Karpas-422 (cell line): ENCODE data around the gene FGFBP2. TPM values are rescaled to one million over a fixed set of nuclear protein-coding genes. Genes with fewer than 3 reads are reported as not detected.
A peak's percentile ranks its signal among the peaks of the same experiment; 100 is the strongest.

Source experiments
- DNase-seq: peaks from one replicate; pipeline ENCODE4 v3.0.0-alpha.2; 2015
- H2AFZ ChIP-seq: fragments of 200-600 bp; sonication (generic); 2 replicates; pipeline ENCODE4 v1.6.1; 2014; ENCODE audit warnings: antibody characterized with exemption, low read length, mixed read lengths
- H3K27ac ChIP-seq: fragments of 200-600 bp; sonication (generic); 2 replicates; pipeline ENCODE4 v1.5.1; 2014; ENCODE audit warnings: mild to moderate bottlenecking, low read length, moderate library complexity
- H3K27me3 ChIP-seq: fragments of 200-600 bp; sonication (generic); 2 replicates; pipeline ENCODE4 v1.6.1; 2014; ENCODE audit warnings: low read length, mixed read lengths
- H3K36me3 ChIP-seq: fragments of 200-600 bp; sonication (generic); 2 replicates; pipeline ENCODE4 v1.6.1; 2014; ENCODE audit warnings: low read length, mixed read lengths; ENCODE audit not compliant: insufficient read depth
- H3K4me1 ChIP-seq: fragments of 200-600 bp; sonication (generic); 2 replicates; pipeline ENCODE4 v1.6.1; 2014; ENCODE audit warnings: mild to moderate bottlenecking, low read length, mixed read lengths
- H3K4me2 ChIP-seq: fragments of 200-600 bp; sonication (generic); 2 replicates; pipeline ENCODE4 v1.6.1; 2014; ENCODE audit warnings: low read length, low read depth, mild to moderate bottlenecking; ENCODE audit not compliant: poor library complexity, severe bottlenecking
- H3K4me3 ChIP-seq: fragments of 200-600 bp; sonication (generic); 2 replicates; pipeline ENCODE4 v1.5.1; 2014; ENCODE audit warnings: mild to moderate bottlenecking, antibody characterized with exemption, low read length, mixed read lengths
- H3K79me2 ChIP-seq: fragments of 200-600 bp; sonication (generic); 2 replicates; pipeline ENCODE4 v1.6.1; 2014; ENCODE audit warnings: mild to moderate bottlenecking, low read length, mixed read lengths
- H3K9ac ChIP-seq: fragments of 200-600 bp; sonication (generic); 2 replicates; pipeline ENCODE4 v1.6.0; 2014; ENCODE audit warnings: low read length
- H3K9me2 ChIP-seq: fragments of 200-600 bp; sonication (generic), shearing (Covaris generic); replicated peaks from 2 replicates; pipeline ENCODE4 v1.6.0; 2014; ENCODE audit warnings: mild to moderate bottlenecking, low read length, moderate library complexity; ENCODE audit not compliant: insufficient read depth
- H3K9me3 ChIP-seq: fragments of 300-700, 200-600 bp; sonication (generic); 2 replicates; pipeline ENCODE4 v1.6.1; 2014; ENCODE audit warnings: low read length, mixed read lengths
- H4K20me1 ChIP-seq: fragments of 200-600 bp; sonication (generic); 2 replicates; pipeline ENCODE4 v1.6.1; 2014; ENCODE audit warnings: mild to moderate bottlenecking, antibody characterized with exemption, low read length, low read depth; ENCODE audit not compliant: insufficient read depth
- total RNA-seq: library from RNA; depleted of rRNA; stranded (reverse); fragments of >200 nt; shearing (Covaris generic); gene quantifications from 2 replicates; pipeline ENCODE4 v1.2.3, GENCODE V29; 2014; ENCODE audit warnings: low replicate concordance; rRNA removed

The FGFBP2 gene, protein sequence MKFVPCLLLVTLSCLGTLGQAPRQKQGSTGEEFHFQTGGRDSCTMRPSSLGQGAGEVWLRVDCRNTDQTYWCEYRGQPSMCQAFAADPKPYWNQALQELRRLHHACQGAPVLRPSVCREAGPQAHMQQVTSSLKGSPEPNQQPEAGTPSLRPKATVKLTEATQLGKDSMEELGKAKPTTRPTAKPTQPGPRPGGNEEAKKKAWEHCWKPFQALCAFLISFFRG
- not detected in 2 replicates for total RNA-seq

DNA sequence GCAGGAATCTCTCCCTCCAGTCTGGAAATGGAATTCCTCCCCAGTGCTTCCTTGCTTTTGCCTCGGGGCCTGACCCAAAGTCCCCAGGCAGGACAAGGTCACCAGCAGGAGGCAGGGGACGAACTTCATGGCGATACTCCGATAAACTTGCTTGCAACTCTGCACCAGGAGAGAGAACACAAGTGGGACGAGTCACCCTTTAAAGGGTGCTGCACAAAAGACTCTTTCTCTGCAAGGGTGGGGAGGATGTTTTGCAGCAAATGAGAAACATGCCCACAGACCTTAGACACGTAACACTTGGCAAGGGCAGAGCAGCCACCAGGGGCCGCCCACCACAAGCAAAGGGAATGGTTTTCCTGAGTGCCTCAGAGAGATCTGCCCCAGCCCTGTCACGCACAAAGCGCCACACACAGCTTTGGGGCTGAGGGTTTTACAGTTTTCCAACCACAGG lies at the start of gene FGFBP2:
Gene FGFBP2, minus strand, starts transcription at position 175 of the 451 bp plus-strand sequence. Its CDS starts 46 bp downstream, at position 129.
- no peaks in the 10 kb centered on the region for H3K9me2 ChIP-seq
- H3K79me2 ChIP-seq = no peaks in the 10 kb centered on the region
- no peaks in the 10 kb centered on the region for H3K27me3 ChIP-seq
- H2AFZ ChIP-seq = no peak within 1 kb of the TSS
- peak; percentile 76 for DNase-seq
- no peak within 1 kb of the TSS for H3K4me2 ChIP-seq
- H3K27ac ChIP-seq = no peak within 1 kb of the TSS
- H3K36me3 ChIP-seq = no peaks in the 10 kb centered on the region
- H3K4me3 ChIP-seq = no peak within 1 kb of the TSS
- H3K9ac ChIP-seq = no peak within 1 kb of the TSS
- H4K20me1 ChIP-seq = no peaks in the 10 kb centered on the region
- no peaks in the 10 kb centered on the region for H3K4me1 ChIP-seq
- H3K9me3 ChIP-seq = no peaks in the 10 kb centered on the region

DNA sequence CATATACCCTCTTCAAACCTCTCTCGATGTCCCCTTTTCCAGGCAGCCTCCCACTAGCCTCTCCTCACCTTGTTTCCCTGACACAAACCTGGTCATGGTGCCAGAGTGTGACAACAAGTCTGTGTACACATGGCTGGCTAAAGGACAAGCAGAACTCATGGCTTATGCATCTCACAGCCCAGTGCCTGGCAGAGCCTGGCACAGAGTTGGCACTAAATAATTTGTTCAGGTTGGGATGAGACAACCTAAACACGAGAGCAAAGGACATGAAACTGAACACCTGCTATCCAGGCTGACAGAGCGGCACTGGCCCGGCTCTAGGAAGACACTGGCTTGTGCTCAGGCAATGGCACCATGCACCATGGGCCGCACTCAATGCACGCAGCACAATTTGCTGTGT lies 48.2 kb upstream of the FGFBP2 start:
- Histone ChIP-seq H3K27ac (no peak overlapping the region), H3K79me2 (no peaks in the 10 kb centered on the region), H3K4me2 (no peak overlapping the region)

DNA sequence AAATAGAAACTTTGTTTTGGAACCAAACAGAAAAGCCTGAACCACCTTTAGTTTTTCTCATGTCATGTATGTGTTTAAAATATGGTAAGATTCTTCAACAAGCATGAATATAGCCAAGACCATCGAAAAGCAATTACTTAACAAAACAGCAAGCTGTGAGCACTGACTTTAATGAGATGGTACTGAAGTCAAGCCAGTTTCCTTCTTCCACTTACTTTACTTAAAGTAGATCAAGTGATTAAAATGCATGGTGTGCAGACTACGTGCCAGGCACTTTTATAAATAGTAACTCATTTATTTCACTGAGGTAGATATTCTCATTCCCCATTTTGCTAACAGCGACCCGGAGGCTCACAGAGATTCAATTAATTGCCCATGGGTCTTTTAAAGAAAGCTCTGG lies 46.2 kb upstream of the FGFBP2 start:
- no peak overlapping the region for H3K27ac ChIP-seq
- H3K79me2 ChIP-seq = no peaks in the 10 kb centered on the region
- H3K36me3 ChIP-seq = no peaks in the 10 kb centered on the region
- no peaks in the 10 kb centered on the region for H3K4me1 ChIP-seq
- no peak overlapping the region for H3K4me3 ChIP-seq
- no peak overlapping the region for H3K4me2 ChIP-seq
- H3K27me3 ChIP-seq = no peaks in the 10 kb centered on the region
- no peak overlapping the region for H3K9ac ChIP-seq
- DNase-seq = no peak
- H3K9me3 ChIP-seq = no peaks in the 10 kb centered on the region
- no peaks in the 10 kb centered on the region for H4K20me1 ChIP-seq
- H3K9me2 ChIP-seq = no peaks in the 10 kb centered on the region
- no peak overlapping the region for H2AFZ ChIP-seq

More for the DNA sequence above, 48.2 kb upstream of the FGFBP2 start:
- no peaks in the 10 kb centered on the region for H3K4me1 ChIP-seq
- no peaks in the 10 kb centered on the region for H3K9me2 ChIP-seq
- H4K20me1 ChIP-seq = no peaks in the 10 kb centered on the region
- no peaks in the 10 kb centered on the region for H3K36me3 ChIP-seq
- no peaks in the 10 kb centered on the region for H3K9me3 ChIP-seq
- no peak overlapping the region for H3K9ac ChIP-seq
- H3K4me3 ChIP-seq = no peak overlapping the region
- no peak for DNase-seq
- H2AFZ ChIP-seq = no peak overlapping the region
- H3K27me3 ChIP-seq = no peaks in the 10 kb centered on the region

DNA sequence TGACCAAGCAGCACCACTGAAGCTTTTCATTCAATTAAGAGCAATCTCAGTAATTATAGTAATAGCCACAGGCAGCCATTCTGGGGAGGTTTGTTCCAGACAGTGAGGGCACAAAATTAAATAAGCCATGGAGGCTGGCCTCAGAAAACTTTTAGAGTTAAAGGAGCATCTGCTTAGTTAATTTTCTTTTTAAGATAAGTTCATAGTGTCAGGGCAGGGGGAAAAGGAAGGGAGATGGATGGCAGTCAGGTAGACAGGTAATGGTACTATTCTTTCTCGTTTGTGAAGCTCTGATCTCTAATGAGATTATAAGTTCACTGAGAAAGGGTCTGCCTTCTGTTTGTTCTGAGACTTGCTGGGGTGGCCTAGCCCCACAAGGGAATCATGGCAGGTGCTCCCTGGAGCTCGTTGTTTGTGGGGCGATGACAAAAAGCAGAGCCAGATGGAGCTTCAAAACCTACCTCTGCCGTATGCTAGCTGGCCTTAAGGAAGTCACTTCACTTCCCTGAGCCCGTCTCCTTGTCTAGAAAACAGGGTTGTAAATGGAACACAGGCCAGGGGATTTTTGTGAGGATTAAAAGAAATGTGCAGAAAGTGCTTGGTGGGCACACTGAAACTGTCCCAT lies 44.6 kb upstream of the FGFBP2 start:
- Histone ChIP-seq H3K79me2 (no peaks in the 10 kb centered on the region), H3K36me3 (no peaks in the 10 kb centered on the region), H3K9me2 (no peaks in the 10 kb centered on the region), H3K4me3 (no peak overlapping the region), H2AFZ (no peak overlapping the region), H3K27ac (no peak overlapping the region), H4K20me1 (no peaks in the 10 kb centered on the region), H3K9me3 (no peaks in the 10 kb centered on the region), H3K4me2 (no peak overlapping the region), H3K9ac (no peak overlapping the region), H3K4me1 (no peaks in the 10 kb centered on the region), H3K27me3 (no peaks in the 10 kb centered on the region)
- no peak for DNase-seq

DNA sequence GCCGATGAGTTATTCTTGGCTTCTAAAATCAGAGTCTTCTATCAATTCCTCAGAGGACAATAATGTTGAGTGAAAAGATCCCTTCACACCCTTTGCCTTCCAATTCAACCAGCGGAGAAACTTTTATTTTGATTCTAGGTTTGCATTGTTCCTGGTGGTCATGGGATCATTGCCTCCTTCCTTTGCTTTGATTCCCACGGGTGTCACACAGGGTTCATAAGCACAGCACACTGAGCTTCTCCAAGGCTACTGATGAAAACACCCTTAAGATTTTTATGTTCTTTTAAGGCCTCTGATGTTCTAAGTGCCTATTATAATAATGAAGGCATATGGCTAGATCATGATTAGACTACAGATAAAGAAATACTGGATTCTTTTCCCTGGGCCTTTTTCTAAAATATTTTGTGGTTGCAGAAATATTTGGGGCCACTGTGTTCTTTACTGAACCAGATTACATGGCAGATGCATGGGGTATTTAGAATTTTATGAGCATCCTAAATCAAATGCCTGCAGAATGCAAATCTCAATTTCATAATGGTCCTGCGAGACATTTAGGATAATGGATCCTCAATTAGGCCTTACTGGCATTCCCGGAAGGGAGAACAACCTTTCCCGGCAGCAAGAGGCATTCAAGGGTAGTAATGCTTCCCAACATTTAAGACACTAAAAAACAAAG lies 43.9 kb upstream of the FGFBP2 start:
- H3K36me3 ChIP-seq = no peaks in the 10 kb centered on the region
- no peaks in the 10 kb centered on the region for H3K27me3 ChIP-seq
- no peak overlapping the region for H3K27ac ChIP-seq
- H3K9me3 ChIP-seq = no peaks in the 10 kb centered on the region
- H3K9me2 ChIP-seq = no peaks in the 10 kb centered on the region
- no peak overlapping the region for H3K4me3 ChIP-seq
- H3K9ac ChIP-seq = no peak overlapping the region
- no peak overlapping the region for H2AFZ ChIP-seq
- no peaks in the 10 kb centered on the region for H3K4me1 ChIP-seq
- no peak overlapping the region for H3K4me2 ChIP-seq
- no peak for DNase-seq
- H4K20me1 ChIP-seq = no peaks in the 10 kb centered on the region
- no peaks in the 10 kb centered on the region for H3K79me2 ChIP-seq

DNA sequence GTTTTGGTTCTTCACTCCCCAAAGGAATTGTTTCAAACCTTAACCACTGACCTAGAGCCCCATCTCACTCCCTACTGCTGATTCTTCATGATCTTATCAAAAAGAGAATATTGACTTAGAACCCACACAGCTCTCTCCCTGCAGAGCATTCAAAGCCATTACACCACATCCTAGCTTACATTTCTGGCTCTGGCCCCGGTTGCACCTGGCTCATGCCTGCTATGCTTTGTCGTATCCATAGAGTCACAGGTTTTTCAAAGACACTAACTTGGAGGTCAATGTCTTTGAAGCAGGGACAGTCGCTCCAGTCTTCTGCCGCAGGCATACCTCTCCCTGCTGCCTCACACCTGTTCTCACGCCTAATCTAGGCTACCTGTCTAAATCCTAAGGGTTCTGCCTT lies 42.7 kb upstream of the FGFBP2 start:
- Histone ChIP-seq H2AFZ (no peak overlapping the region), H3K27ac (no peak overlapping the region), H3K79me2 (no peaks in the 10 kb centered on the region), H3K27me3 (no peaks in the 10 kb centered on the region), H3K4me3 (no peak overlapping the region), H3K4me2 (no peak overlapping the region), H3K9me3 (no peaks in the 10 kb centered on the region), H3K9ac (no peak overlapping the region), H3K4me1 (no peaks in the 10 kb centered on the region), H3K9me2 (no peaks in the 10 kb centered on the region), H4K20me1 (no peaks in the 10 kb centered on the region), H3K36me3 (no peaks in the 10 kb centered on the region)
- DNase-seq = no peak

DNA sequence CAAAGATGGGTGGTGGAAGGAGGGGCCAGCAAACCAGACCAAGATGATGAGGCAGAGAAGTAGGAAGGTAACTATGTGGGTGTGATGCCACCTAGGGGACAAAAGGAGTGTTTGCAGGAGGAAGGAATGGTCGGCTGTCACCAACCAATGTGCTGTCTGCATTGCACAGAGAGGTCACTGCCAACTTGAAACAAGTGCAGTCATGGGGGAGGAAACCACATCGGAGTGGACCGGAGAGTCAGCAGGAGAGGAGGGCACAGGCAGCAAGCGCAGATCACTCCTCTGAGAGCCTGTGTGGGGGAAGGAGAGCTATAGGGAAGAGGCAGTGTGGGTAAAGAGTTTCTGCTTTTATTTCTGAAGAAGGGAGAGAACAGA lies 38.5 kb upstream of the FGFBP2 start:
- no peaks in the 10 kb centered on the region for H3K4me1 ChIP-seq
- H3K4me3 ChIP-seq = no peak overlapping the region
- H3K27ac ChIP-seq = no peak overlapping the region
- DNase-seq = peak; percentile 84
- no peaks in the 10 kb centered on the region for H3K27me3 ChIP-seq
- H3K9ac ChIP-seq = no peak overlapping the region
- no peak overlapping the region for H3K4me2 ChIP-seq
- H3K79me2 ChIP-seq = no peaks in the 10 kb centered on the region
- H3K9me2 ChIP-seq = no peaks in the 10 kb centered on the region
- H3K9me3 ChIP-seq = no peaks in the 10 kb centered on the region
- H2AFZ ChIP-seq = no peak overlapping the region
- no peaks in the 10 kb centered on the region for H3K36me3 ChIP-seq
- H4K20me1 ChIP-seq = no peaks in the 10 kb centered on the region

DNA sequence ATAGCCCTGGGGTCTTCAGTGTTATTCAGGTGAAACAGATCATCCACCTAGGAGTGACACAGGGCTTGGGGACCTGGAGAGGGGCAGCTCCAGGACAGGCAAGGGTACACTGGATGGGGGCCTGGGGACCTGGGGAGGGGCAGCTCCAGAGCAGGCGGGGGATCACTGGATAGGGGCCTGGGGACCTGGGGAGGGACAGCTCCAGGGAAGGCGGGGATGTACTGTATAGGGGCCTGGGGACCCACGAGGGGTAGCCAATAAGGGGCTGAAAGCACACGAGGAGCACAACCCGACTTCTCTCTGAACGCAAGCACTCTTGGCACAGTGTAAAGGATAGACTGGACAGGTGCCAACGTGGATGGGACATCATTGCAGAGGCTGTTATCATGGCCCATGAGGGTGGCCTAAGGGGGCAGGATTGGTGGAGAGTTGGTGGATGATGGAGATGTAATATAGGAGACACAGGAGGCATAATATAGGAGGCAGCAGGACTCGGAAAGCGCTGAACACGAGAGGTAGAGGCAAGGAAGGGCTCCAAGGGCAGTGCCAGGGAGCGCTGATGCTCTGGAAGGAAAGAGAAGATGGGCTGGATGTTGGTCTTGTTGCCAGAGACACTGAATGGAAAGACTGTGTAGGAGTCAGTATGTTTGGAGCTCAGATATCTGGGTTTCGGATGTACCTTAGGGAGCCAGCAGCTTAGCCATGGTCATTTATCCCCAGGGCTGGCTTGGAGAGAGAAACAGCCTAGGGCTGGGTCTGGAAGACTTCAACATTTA lies 37.9 kb upstream of the FGFBP2 start:
- Histone ChIP-seq H2AFZ (no peak overlapping the region), H3K79me2 (no peaks in the 10 kb centered on the region), H3K9me3 (no peaks in the 10 kb centered on the region), H3K27me3 (no peaks in the 10 kb centered on the region), H3K36me3 (no peaks in the 10 kb centered on the region), H3K4me3 (no peak overlapping the region), H3K4me2 (no peak overlapping the region), H3K9ac (no peak overlapping the region), H3K27ac (no peak overlapping the region), H4K20me1 (no peaks in the 10 kb centered on the region), H3K9me2 (no peaks in the 10 kb centered on the region), H3K4me1 (no peaks in the 10 kb centered on the region)
- no peak for DNase-seq
